ENCODE results near the gene GRID2.

The GRID2 gene

DNA sequence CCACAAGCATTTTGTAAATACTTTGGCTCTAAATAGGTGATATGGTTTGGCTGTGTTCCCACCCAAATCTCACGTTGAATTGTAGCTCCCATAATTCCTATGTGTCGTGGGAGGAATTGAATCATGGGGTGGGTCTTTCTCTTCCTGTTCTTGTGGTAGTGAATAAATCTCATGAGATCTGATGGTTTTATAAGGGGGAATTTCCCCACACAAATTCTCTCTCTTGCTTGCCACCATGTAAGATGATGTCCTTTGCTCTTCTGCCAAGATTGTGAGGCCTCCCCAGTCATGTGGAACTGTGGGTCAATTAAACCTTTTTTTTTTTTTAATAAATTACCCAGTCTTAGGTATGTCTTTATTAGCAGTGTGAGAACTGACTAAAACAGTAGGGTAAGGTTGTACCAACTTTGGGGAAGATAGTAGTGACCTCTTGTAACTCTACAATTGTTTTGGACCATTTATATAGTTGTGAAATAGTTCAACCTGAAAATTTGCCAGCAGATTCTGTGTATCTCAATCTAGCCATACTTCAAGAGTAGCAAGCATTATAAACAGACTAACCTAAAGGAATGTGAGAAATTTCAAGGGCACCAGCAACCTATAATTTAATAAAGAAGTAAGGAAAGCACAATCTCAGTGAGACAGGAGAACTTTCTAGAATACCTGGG is 727.8 kb downstream of the GRID2 start:
- TF ChIP-seq, protein P1, sequence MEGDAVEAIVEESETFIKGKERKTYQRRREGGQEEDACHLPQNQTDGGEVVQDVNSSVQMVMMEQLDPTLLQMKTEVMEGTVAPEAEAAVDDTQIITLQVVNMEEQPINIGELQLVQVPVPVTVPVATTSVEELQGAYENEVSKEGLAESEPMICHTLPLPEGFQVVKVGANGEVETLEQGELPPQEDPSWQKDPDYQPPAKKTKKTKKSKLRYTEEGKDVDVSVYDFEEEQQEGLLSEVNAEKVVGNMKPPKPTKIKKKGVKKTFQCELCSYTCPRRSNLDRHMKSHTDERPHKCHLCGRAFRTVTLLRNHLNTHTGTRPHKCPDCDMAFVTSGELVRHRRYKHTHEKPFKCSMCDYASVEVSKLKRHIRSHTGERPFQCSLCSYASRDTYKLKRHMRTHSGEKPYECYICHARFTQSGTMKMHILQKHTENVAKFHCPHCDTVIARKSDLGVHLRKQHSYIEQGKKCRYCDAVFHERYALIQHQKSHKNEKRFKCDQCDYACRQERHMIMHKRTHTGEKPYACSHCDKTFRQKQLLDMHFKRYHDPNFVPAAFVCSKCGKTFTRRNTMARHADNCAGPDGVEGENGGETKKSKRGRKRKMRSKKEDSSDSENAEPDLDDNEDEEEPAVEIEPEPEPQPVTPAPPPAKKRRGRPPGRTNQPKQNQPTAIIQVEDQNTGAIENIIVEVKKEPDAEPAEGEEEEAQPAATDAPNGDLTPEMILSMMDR (IDR thresholded peaks at IDR 0.05): no peak

DNA sequence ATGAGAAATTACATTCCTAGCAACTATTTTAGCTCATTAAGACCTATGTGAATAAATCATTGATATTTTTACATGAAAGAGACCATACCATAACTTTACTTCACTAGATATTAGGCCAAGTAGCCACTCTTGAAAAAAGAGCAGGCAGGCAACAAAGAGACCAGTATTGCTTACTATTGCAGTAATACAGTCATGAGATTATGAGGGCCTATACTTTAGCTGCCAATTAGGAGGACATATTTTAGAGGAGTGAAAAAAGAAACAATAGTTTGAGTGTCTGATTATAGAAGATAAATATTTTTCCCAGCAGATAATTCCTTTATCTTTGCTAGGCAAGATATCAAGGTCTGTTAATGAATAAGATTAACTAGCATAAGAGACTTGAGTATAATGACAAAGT is 739.0 kb downstream of the GRID2 start:
- TF ChIP-seq, protein P1 (IDR thresholded peaks at IDR 0.05): no peak

DNA sequence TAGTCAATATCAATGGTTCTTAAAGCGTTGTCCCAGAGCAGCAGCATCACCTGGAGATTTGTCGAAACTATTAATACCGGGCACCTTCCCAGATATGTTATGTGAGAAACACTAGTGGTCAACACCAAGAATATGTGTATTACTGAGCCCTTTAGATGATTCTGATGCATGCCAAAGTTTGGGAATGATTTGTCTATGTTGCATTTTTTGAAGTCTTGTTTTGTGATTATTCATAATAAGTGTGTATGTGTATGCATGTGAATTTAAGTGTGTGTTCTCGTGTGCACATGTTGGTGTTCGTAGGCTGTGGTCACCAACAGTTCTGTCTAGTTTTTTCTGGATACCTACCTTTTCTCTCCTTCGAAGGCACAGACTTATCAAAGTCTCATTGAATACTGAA is 749.4 kb downstream of the GRID2 start:
- TF ChIP-seq, protein P1 (IDR thresholded peaks at IDR 0.05): no peak

DNA sequence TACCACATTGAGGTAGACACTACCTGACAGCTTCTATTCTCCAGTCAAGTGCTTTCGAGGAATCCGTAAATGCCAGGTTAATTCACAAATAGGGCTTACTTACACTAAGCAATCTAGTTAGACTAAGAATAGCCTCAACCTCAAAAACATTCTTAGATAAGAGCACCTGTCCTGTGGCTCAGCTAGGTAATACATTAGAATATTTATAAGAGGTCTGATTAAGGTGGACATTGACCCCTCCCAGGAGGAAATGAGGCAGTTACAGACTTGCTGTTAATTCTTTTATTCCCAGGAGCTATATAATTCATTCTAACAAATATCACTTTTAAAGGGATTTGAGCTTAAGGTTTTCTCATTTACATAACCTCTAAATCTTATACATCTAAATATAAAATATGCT is 758.1 kb downstream of the GRID2 start:
- TF ChIP-seq, protein P1 (IDR thresholded peaks at IDR 0.05): no peak

DNA sequence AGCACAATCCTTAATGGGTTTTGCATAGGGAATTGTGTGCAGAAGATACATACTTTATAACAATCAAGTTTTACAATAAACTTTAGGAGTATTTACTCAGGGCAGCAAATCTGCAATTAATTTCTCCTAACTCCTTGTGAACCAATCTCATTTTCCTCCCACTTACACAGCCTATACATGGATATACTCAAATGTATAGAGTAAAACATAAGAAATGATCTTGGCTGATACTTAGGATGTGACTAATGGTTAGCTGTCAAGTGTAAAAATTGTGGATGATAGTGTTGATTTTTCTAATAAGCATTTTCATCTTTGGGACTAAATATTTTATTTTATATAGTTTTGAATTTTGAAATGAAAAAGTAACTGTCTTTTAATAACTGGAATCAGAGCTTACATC is 759.6 kb downstream of the GRID2 start:
- TF ChIP-seq, protein P1 (IDR thresholded peaks at IDR 0.05): no peak

DNA sequence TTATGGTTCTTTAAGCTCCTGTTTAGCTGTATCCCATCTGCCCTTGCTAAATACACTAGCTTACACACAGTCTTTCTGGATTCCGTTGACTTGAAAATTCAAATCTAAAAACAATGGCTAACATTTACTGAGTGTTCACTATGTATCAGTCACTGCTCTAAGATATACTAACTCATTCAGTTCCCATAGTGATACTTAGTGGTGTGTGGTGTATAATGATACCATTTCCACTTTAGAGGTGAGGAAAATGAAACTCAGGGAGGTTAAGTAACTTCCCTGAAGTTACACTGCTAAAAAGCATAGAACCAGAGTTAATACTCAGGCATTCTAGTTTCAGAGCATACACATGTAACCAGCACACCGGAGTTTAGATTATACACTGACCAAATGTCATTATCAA is 762.0 kb downstream of the GRID2 start:
- TF ChIP-seq, protein P1 (IDR thresholded peaks at IDR 0.05): no peak

DNA sequence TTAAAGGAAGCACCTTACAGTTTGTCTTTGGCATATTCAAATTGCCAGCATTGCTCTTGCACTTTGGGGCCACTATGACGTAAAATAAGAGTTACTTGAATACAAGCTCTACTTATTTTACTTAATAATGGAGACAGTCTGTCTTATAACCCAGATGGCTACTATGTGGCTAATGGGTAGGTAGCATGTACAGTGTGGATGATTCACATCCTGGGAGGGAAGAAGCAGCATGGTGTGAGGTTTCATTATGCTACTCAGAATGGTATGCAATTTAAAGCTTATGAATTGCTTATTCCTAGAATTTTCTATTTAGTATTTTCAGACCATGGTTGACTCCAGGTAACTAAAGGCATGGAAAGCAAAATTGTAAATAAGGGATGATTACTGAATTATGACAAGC is 763.0 kb downstream of the GRID2 start:
- TF ChIP-seq, protein P1 (IDR thresholded peaks at IDR 0.05): no peak

DNA sequence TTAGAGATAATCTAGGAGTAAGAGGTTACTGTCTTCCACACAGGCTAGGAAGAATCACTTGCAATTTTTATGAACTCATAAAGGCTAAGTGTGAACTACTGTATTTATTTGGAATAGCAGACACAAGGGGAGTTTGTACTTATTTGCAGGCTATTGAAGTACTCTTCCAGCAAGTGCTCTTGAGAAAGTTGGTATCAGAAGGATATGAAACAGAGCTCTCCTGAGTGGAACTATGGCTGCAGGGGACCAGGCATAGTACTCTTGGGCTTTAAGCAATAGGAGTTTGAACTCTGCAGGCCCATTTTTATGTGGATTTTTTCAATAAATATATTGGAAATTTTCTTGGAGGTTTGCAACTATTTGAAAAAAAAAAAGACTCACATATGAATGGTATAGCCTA is 768.5 kb downstream of the GRID2 start:
- TF ChIP-seq, protein P1 (IDR thresholded peaks at IDR 0.05): no peak

Data from LNCAP (cell line).